H1 (cell line): Measurements from ENCODE around the gene ABL2.

ENCODE experiments used
- BCL11A ChIP-seq, 2 experiments: IDR thresholded peaks; one replicate each; pipeline ENCODE4 v1.6.1; 2011; ENCODE audit warnings: low read depth in 2 of 2, low read length in 2 of 2, mild to moderate bottlenecking in 2 of 2
- EP300 ChIP-seq, 2 experiments: IDR thresholded peaks; 1 replicate in 1 of 2; 2 replicates in 1 of 2; pipeline ENCODE4 v1.6.1; 2011 to 2012; ENCODE audit warnings: low read depth in 2 of 2, low read length in 2 of 2, mild to moderate bottlenecking in 2 of 2, borderline replicate concordance in 1 of 2, inconsistent platforms in 1 of 2, moderate library complexity in 1 of 2
- SP1 ChIP-seq: IDR thresholded peaks from 2 replicates; pipeline ENCODE4 v1.6.1; 2011; ENCODE audit warnings: low read depth, low read length
- TF ChIP-seq, protein P1 (sequence below), 3 experiments: IDR thresholded peaks; 1 replicate in 2 of 3; 2 replicates in 1 of 3; pipeline versions ENCODE4 v1.5.1 to v1.6.1; 2011; ENCODE audit warnings: low read length in 3 of 3, mild to moderate bottlenecking in 3 of 3, inconsistent platforms in 2 of 3, low read depth in 1 of 3, moderate library complexity in 1 of 3; ENCODE audit not compliant: insufficient read depth in 1 of 3; ENCODE audit errors: control extremely low read depth in 1 of 3

- TF ChIP-seq SP1, result no peak
- no peak for TF ChIP-seq BCL11A (IDR thresholded peaks at IDR 0.05; ENCODE audit: low read depth in 2 of 2, low read length in 2 of 2)
- TF ChIP-seq, protein P1, sequence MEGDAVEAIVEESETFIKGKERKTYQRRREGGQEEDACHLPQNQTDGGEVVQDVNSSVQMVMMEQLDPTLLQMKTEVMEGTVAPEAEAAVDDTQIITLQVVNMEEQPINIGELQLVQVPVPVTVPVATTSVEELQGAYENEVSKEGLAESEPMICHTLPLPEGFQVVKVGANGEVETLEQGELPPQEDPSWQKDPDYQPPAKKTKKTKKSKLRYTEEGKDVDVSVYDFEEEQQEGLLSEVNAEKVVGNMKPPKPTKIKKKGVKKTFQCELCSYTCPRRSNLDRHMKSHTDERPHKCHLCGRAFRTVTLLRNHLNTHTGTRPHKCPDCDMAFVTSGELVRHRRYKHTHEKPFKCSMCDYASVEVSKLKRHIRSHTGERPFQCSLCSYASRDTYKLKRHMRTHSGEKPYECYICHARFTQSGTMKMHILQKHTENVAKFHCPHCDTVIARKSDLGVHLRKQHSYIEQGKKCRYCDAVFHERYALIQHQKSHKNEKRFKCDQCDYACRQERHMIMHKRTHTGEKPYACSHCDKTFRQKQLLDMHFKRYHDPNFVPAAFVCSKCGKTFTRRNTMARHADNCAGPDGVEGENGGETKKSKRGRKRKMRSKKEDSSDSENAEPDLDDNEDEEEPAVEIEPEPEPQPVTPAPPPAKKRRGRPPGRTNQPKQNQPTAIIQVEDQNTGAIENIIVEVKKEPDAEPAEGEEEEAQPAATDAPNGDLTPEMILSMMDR (IDR thresholded peaks at IDR 0.05; ENCODE audit: control extremely low read depth in 1 of 3, insufficient read depth in 1 of 3, low read depth in 1 of 3, low read length in 3 of 3), result no peak
- TF ChIP-seq EP300 (IDR thresholded peaks at IDR 0.05; ENCODE audit: borderline replicate concordance in 1 of 2, low read depth in 2 of 2, low read length in 2 of 2), result no peak
These were observed 176.0 kb downstream of the ABL2 start for GRCh38 chr1:179053486-179053885.
